Caco-2 (cell line): ENCODE results near the gene OSBPL10. TPM values are rescaled to one million over a fixed set of nuclear protein-coding genes. Genes with fewer than 3 reads are reported as not detected.
A peak's percentile ranks its signal among the peaks of the same experiment; 100 is the strongest.

Source experiments
- BruUV-seq: library from RNA; stranded (reverse); fragments of 400-500 nt; replicated peaks from 2 replicates; lab custom pipeline; 2021; lab: Mats Ljungman, UMichigan
- CTCF ChIA-PET: fragments of 300-600 bp; sonication (Branson Sonifier 250); formaldehyde crosslinking; loops from one replicate; lab custom pipeline; 2022; ENCODE audit warnings: antibody characterized with exemption; lab: Charles Lee
- POLR2A ChIA-PET: fragments of 300-600 bp; sonication (Branson Sonifier 250); formaldehyde crosslinking; loops from one replicate; lab custom pipeline; 2022; ENCODE audit warnings: antibody characterized with exemption; lab: Charles Lee
- DNase-seq, 2 experiments: peaks; one replicate each; pipeline versions ENCODE4 v3.0.0 to v3.0.0-alpha.2; 2020 to 2022
- H3K27me3 ChIP-seq: replicated peaks from 2 replicates; pipeline ENCODE4 v1.6.0; 2011; ENCODE audit warnings: low read length; ENCODE audit not compliant: control insufficient read depth, insufficient read depth
- H3K36me3 ChIP-seq: 2 replicates; pipeline ENCODE4 v1.5.1; 2011; ENCODE audit warnings: low read length; ENCODE audit not compliant: control insufficient read depth, insufficient read depth
- H3K4me1 ChIP-seq: fragments of 250-450 bp; sonication (Bioruptor Pico); 2 replicates; pipeline ENCODE4 v1.5.1; 2020; ENCODE audit warnings: mild to moderate bottlenecking
- H3K4me3 ChIP-seq: 2 replicates; pipeline ENCODE4 v1.5.1; 2011; ENCODE audit warnings: low read depth, mild to moderate bottlenecking, control low read depth, low read length
- H3K9me3 ChIP-seq: fragments of 250-450 bp; sonication (Bioruptor Pico); 2 replicates; pipeline ENCODE4 v1.5.1; 2020; ENCODE audit warnings: mild to moderate bottlenecking, moderate library complexity
- H3K27ac Mint-ChIP-seq: one replicate; pipeline ENCODE4 v1.8.0; 2022; ENCODE audit warnings: mixed read lengths; ENCODE audit not compliant: unreplicated experiment
- H3K27me3 Mint-ChIP-seq: one replicate; pipeline ENCODE4 v1.8.0; 2022; ENCODE audit warnings: mixed read lengths; ENCODE audit not compliant: insufficient read depth, unreplicated experiment
- H3K36me3 Mint-ChIP-seq: one replicate; pipeline ENCODE4 v1.8.0; 2022; ENCODE audit warnings: mild to moderate bottlenecking, mixed read lengths; ENCODE audit not compliant: insufficient read depth, unreplicated experiment
- H3K4me1 Mint-ChIP-seq: one replicate; pipeline ENCODE4 v1.8.0; 2022; ENCODE audit warnings: low read depth, mixed read lengths; ENCODE audit not compliant: unreplicated experiment
- H3K4me3 Mint-ChIP-seq: one replicate; pipeline ENCODE4 v1.8.0; 2022; ENCODE audit warnings: mild to moderate bottlenecking, moderate library complexity, mixed read lengths; ENCODE audit not compliant: unreplicated experiment
- H3K9me3 Mint-ChIP-seq: one replicate; pipeline ENCODE4 v1.8.0; 2022; ENCODE audit warnings: mixed read lengths; ENCODE audit not compliant: unreplicated experiment
- CTCF ChIP-seq, 2 experiments: fragments of 200-600 bp in 1 of 2; IDR thresholded peaks; 1 replicate in 1 of 2; 2 replicates in 1 of 2; pipeline versions ENCODE4 v1.5.1 to v1.8.0; 2011 to 2022; ENCODE audit warnings: antibody characterized with exemption in 1 of 2, control low read depth in 1 of 2, inconsistent platforms in 1 of 2, low read depth in 1 of 2, low read length in 1 of 2, mild to moderate bottlenecking in 1 of 2, moderate library complexity in 1 of 2; ENCODE audit not compliant: insufficient read depth in 1 of 2, severe bottlenecking in 1 of 2, unreplicated experiment in 1 of 2
- intact Hi-C: fragments of 100-400 bp; cut with micrococcal nuclease; formaldehyde crosslinking; loops from one replicate; pipeline ENCODE4 v1.10.0; 2022; ENCODE audit not compliant: unreplicated experiment
- total RNA-seq: library from RNA; stranded (reverse); gene quantifications from 2 replicates; pipeline ENCODE4 v1.2.3, GENCODE V29; 2022

Gene OSBPL10
- total RNA-seq, 1 experiment from 2014 or later: 71.2 TPM

- H3K36me3 ChIP-seq: no peaks in the 10 kb centered on the region
- Mint-ChIP-seq H3K4me3 (no peak overlapping the region), H3K36me3 (peaks cover 21% of the 10 kb centered on the region), H3K9me3 (no peaks in the 10 kb centered on the region), H3K27me3 (no peaks in the 10 kb centered on the region), H3K27ac (no peak overlapping the region), H3K4me1 (peaks cover under 1% of the 10 kb centered on the region)
- no peak for TF ChIP-seq CTCF (IDR thresholded peaks at IDR 0.05; ENCODE audit: insufficient read depth in 1 of 2, low read depth in 1 of 2, low read length in 1 of 2, severe bottlenecking in 1 of 2, unreplicated experiment in 1 of 2)
- no peaks in the 10 kb centered on the region; the same call in 1 of the 2 replicates for H3K4me1 ChIP-seq
- H3K4me3 ChIP-seq: no peak overlapping the region
- BruUV-seq: no TSS peak
- H3K9me3 ChIP-seq: no peaks in the 10 kb centered on the region
- ChIA-PET POLR2A (no interaction called here), CTCF (no interaction called here)
- DNase-seq: no peak
- intact Hi-C loops: no loop called here
- H3K27me3 ChIP-seq: no peaks in the 10 kb centered on the region
These were observed 69.9 kb downstream of the OSBPL10 start for GRCh38 chr3:31911124-31911523.

- Mint-ChIP-seq H3K4me3 (no peak overlapping the region), H3K27me3 (no peaks in the 10 kb centered on the region), H3K4me1 (peaks cover 5% of the 10 kb centered on the region), H3K9me3 (no peaks in the 10 kb centered on the region), H3K27ac (no peak overlapping the region), H3K36me3 (peaks cover 15% of the 10 kb centered on the region)
- no TSS peak for BruUV-seq
- ChIA-PET POLR2A (no interaction called here), CTCF (interaction anchor here (0.6 to 1.1 kb wide), 4 partner anchors 24 to 111 kb away, joined by 3 to 5 read pairs (median 4); no protein-coding TSS in a partner anchor)
- DNase-seq: no peak
- Histone ChIP-seq H3K36me3 (no peaks in the 10 kb centered on the region), H3K4me3 (no peak overlapping the region), H3K4me1 (no peaks in the 10 kb centered on the region; the same call in 1 of the 2 replicates), H3K27me3 (no peaks in the 10 kb centered on the region), H3K9me3 (no peaks in the 10 kb centered on the region)
- no peak for TF ChIP-seq CTCF (IDR thresholded peaks at IDR 0.05; ENCODE audit: insufficient read depth in 1 of 2, low read depth in 1 of 2, low read length in 1 of 2, severe bottlenecking in 1 of 2, unreplicated experiment in 1 of 2)
- intact Hi-C loops: no loop called here
These were observed 71.6 kb downstream of the OSBPL10 start for GRCh38 chr3:31909455-31909854.

DNA sequence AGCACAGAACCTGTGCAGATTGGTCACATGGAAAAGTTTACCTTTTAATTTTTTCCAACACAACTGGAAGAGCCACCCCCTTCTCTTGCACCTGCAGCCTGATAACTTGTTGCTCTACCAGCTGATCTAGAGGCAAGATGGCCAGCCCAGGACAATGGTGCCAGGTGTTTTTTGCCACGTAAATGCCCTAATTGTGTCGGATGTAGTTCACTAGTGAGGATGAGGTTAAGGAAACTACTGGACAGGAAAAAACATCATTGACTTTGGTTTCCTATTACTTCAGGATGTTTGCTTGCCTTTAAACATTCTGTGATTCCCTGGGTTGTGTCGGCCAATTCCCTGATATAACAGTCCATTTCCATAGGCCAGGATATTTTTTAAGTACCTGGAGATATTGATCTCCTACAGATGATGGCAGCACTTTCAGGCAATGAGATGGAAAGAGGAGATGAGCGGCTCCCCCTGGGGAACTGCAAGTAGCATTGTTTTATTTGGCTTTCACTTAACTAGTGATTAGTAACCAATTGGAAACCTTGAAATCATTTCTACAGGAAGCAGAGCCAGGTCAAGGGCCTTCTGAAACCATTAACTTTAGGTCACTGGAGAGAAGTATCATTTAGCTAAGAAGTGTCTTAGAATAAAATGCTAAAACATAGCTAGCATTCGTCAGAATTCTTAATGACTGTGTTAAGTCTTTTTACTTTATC is 72.5 kb downstream of the OSBPL10 start:
- Histone ChIP-seq H3K4me3 (no peak overlapping the region), H3K4me1 (no peaks in the 10 kb centered on the region; the same call in 1 of the 2 replicates), H3K9me3 (no peaks in the 10 kb centered on the region), H3K27me3 (no peaks in the 10 kb centered on the region), H3K36me3 (no peaks in the 10 kb centered on the region)
- peak overlapping the region; percentile 2 for H3K27ac Mint-ChIP-seq
- peaks cover 15% of the 10 kb centered on the region for H3K36me3 Mint-ChIP-seq
- no peaks in the 10 kb centered on the region for H3K9me3 Mint-ChIP-seq
- H3K4me1 Mint-ChIP-seq: peaks cover 6% of the 10 kb centered on the region
- TF ChIP-seq CTCF (IDR thresholded peaks at IDR 0.05; ENCODE audit: insufficient read depth in 1 of 2, low read depth in 1 of 2, low read length in 1 of 2, severe bottlenecking in 1 of 2, unreplicated experiment in 1 of 2): peak in 1 of 2 experiments; percentile 37
- no peaks in the 10 kb centered on the region for H3K27me3 Mint-ChIP-seq
- ChIA-PET POLR2A (no interaction called here), CTCF (interaction anchor here (0.6 to 1.1 kb wide), 3 partner anchors 26 to 110 kb away, joined by 3 to 5 read pairs (median 4); no protein-coding TSS in a partner anchor)
- no peak overlapping the region for H3K4me3 Mint-ChIP-seq
- intact Hi-C loops: no loop called here
- no TSS peak for BruUV-seq
- peak in 1 of 2 experiments; percentile 27 for DNase-seq
